ENCODE data around the gene NOXO1. TPM values are rescaled to one million over a fixed set of nuclear protein-coding genes. Genes with fewer than 3 reads are reported as not detected.

The NOXO1 gene
- total and polyA plus RNA-seq, 9 of the 15 experiments (the other 6 are each of a cell fraction or from before 2014, with no cell fraction given): not detected

DNA sequence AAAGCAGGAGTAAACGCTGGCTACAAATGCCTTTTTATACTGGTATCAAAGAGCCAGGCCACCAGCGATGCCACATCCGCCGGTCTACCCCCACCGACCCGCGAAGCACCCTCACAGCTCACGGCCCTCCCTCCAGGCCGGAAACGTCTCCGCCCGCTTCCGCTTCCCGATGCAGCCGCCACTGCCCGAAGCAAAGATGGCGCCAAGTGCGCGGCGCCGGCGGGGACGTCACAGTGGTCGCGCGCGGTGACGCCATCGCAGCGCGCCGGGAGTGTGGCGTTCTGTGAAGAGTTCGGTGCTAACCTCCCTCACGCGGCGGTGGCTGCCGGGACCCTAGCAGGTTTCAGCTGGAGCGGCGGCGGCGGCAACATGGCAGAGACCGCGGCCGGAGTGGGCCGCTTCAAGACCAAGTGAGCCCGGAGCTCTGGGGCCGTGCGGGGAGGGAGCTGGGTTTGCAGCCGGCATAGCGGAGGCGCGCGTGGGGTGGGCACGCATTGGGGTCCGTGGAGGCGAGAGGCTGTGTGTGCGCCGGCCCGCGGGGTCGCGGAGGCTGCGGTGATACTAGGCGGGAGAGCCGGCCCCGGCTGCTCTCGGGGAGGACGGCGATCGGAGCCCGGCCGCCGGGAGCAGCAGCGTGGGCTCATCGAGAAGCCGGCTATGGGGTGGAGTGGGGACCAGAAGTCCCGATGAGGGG is 9.3 kb downstream of the NOXO1 start, which contains the start of gene TBL3 (continued):
- no peak for TF ChIP-seq HSF4 (CRISPR knock-in tag; IDR thresholded peaks at IDR 0.05; ENCODE audit: borderline replicate concordance)
- TF ChIP-seq RBM22 (IDR thresholded peaks at IDR 0.05; ENCODE audit: low read depth, low read length, poor library complexity, severe bottlenecking): no peak
- no peak for TF ChIP-seq ZC3H8 (IDR thresholded peaks at IDR 0.05)
- TF ChIP-seq ZNF830 (CRISPR knock-in tag; IDR thresholded peaks at IDR 0.05): no peak
- TF ChIP-seq ETV5 (CRISPR knock-in tag; IDR thresholded peaks at IDR 0.05; ENCODE audit: low read depth): peak; percentile 96
- TF ChIP-seq MEIS2 (IDR thresholded peaks at IDR 0.05; ENCODE audit: partially characterized antibody): no peak
- no peak for TF ChIP-seq ZNF696 (CRISPR knock-in tag; conservative IDR thresholded peaks at IDR 0.05)
- TF ChIP-seq, protein P1, sequence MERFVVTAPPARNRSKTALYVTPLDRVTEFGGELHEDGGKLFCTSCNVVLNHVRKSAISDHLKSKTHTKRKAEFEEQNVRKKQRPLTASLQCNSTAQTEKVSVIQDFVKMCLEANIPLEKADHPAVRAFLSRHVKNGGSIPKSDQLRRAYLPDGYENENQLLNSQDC (CRISPR knock-in tag; IDR thresholded peaks at IDR 0.05): peak; percentile 53; the same call in 1 of the 2 replicates
- peak; percentile 67; the same call in 1 of the 2 replicates for TF ChIP-seq POLR2AphosphoS5 (IDR thresholded peaks at IDR 0.05; ENCODE audit: control insufficient read depth, insufficient read depth, low read depth, low read length)
- TF ChIP-seq, protein P2, sequence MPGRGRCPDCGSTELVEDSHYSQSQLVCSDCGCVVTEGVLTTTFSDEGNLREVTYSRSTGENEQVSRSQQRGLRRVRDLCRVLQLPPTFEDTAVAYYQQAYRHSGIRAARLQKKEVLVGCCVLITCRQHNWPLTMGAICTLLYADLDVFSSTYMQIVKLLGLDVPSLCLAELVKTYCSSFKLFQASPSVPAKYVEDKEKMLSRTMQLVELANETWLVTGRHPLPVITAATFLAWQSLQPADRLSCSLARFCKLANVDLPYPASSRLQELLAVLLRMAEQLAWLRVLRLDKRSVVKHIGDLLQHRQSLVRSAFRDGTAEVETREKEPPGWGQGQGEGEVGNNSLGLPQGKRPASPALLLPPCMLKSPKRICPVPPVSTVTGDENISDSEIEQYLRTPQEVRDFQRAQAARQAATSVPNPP (IDR thresholded peaks at IDR 0.05; ENCODE audit: borderline replicate concordance, insufficient read depth, insufficient read length): no peak
- no peak for TF ChIP-seq FOXJ3 (CRISPR knock-in tag; IDR thresholded peaks at IDR 0.05)
- TF ChIP-seq, protein P3, sequence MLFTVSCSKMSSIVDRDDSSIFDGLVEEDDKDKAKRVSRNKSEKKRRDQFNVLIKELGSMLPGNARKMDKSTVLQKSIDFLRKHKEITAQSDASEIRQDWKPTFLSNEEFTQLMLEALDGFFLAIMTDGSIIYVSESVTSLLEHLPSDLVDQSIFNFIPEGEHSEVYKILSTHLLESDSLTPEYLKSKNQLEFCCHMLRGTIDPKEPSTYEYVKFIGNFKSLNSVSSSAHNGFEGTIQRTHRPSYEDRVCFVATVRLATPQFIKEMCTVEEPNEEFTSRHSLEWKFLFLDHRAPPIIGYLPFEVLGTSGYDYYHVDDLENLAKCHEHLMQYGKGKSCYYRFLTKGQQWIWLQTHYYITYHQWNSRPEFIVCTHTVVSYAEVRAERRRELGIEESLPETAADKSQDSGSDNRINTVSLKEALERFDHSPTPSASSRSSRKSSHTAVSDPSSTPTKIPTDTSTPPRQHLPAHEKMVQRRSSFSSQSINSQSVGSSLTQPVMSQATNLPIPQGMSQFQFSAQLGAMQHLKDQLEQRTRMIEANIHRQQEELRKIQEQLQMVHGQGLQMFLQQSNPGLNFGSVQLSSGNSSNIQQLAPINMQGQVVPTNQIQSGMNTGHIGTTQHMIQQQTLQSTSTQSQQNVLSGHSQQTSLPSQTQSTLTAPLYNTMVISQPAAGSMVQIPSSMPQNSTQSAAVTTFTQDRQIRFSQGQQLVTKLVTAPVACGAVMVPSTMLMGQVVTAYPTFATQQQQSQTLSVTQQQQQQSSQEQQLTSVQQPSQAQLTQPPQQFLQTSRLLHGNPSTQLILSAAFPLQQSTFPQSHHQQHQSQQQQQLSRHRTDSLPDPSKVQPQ (CRISPR knock-in tag; IDR thresholded peaks at IDR 0.05; ENCODE audit: borderline replicate concordance): no peak
- peak; percentile 92 for TF ChIP-seq LCOR (CRISPR knock-in tag; IDR thresholded peaks at IDR 0.05)
- TF ChIP-seq ZNF583 (CRISPR knock-in tag; IDR thresholded peaks at IDR 0.05): peak; percentile 41; the same call in 1 of the 2 replicates
- no peak for TF ChIP-seq CCAR2 (IDR thresholded peaks at IDR 0.05; ENCODE audit: low read depth, low read length)
- TF ChIP-seq, protein P4, sequence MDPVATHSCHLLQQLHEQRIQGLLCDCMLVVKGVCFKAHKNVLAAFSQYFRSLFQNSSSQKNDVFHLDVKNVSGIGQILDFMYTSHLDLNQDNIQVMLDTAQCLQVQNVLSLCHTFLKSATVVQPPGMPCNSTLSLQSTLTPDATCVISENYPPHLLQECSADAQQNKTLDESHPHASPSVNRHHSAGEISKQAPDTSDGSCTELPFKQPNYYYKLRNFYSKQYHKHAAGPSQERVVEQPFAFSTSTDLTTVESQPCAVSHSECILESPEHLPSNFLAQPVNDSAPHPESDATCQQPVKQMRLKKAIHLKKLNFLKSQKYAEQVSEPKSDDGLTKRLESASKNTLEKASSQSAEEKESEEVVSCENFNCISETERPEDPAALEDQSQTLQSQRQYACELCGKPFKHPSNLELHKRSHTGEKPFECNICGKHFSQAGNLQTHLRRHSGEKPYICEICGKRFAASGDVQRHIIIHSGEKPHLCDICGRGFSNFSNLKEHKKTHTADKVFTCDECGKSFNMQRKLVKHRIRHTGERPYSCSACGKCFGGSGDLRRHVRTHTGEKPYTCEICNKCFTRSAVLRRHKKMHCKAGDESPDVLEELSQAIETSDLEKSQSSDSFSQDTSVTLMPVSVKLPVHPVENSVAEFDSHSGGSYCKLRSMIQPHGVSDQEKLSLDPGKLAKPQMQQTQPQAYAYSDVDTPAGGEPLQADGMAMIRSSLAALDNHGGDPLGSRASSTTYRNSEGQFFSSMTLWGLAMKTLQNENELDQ (CRISPR knock-in tag; IDR thresholded peaks at IDR 0.05; ENCODE audit: borderline replicate concordance): no peak
- TF ChIP-seq HNRNPH1 (optimal IDR thresholded peaks at IDR 0.05; ENCODE audit: low read depth, low read length): no peak
- TF ChIP-seq ZNF274 (IDR thresholded peaks at IDR 0.05; ENCODE audit: borderline replicate concordance, low read depth, low read length): no peak
- TF ChIP-seq ZNF324 (CRISPR knock-in tag; IDR thresholded peaks at IDR 0.05): no peak
- no peak for TF ChIP-seq ZNF41 (CRISPR knock-in tag; conservative IDR thresholded peaks at IDR 0.05)
- no peak for TF ChIP-seq KAT2B (IDR thresholded peaks at IDR 0.05; ENCODE audit: low read depth, low read length)
- no peak for TF ChIP-seq ILK (tag; IDR thresholded peaks at IDR 0.05; ENCODE audit: borderline replicate concordance, low read depth)
- TF ChIP-seq SPI1 (IDR thresholded peaks at IDR 0.05; ENCODE audit: borderline replicate concordance, low read depth, low read length): peak; percentile 69; the same call in 1 of the 2 replicates

All from K562 (cell line).